ENCODE data around the gene CNFN. TPM values are rescaled to one million over a fixed set of nuclear protein-coding genes. Genes with fewer than 3 reads are reported as not detected.

CNFN gene
- total and polyA plus RNA-seq, 7 donors, result 6.1 to 21.0 (median 9.7) TPM; not detected in 4

- intact Hi-C loops (cut with DNase I), result no loop called here
- 87 to 92% methylated on average over 17 of the region's 17 CpGs for WGBS, 2 donors
- peaks cover 0 to 18% (median 5%) of the 10 kb centered on the region in 4 donors for H3K4me1 ChIP-seq
- no peak overlapping the region for H3K4me3 ChIP-seq
- TF ChIP-seq POLR2AphosphoS5 (IDR thresholded peaks at IDR 0.05) (no peak), POLR2A (IDR thresholded peaks at IDR 0.05) (no peak), EP300 (IDR thresholded peaks at IDR 0.05) (no peak), CTCF (IDR thresholded peaks at IDR 0.05) (no peak)
- no peak overlapping the region for H3K27ac ChIP-seq
- no peak for DNase-seq
- peaks cover 0 to 44% (median 19%) of the 10 kb centered on the region in 4 donors for H3K36me3 ChIP-seq
- H3K27me3 ChIP-seq, result no peaks in the 10 kb centered on the region
- no peaks in the 10 kb centered on the region for H3K9me3 ChIP-seq
Measured at GRCh38 chr19:42363614-42364346, 26.3 kb downstream of the CNFN start.

DNA sequence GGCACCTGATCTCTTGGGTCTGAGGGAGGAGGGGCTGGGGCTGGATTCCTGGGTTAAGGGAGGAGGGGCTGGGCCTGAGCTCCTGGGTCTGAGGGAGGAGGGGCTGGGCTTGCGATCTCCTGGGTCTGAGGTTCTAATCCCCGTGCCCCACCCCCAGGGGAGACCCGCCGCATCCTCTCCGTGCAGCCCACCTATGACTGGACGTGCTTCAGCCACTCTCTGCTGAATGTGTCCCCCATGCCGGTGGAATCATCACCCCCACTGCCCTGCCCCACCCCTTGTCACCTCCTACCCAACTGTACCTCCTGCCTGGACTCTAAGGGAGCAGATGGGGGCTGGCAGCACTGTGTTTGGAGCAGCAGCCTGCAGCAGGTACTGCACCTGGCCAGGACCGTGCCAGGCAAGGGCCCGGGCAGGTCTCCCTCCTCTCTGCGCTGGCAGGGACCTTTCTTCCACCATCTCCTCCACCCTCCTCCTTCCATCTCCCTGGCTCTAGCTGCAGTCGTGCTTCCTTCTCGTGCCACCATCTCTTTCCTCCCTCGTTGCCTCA, 27.1 kb downstream of the CNFN start:
- no peaks in the 10 kb centered on the region for H3K27me3 ChIP-seq
- intact Hi-C loops (cut with DNase I), result no loop called here
- H3K4me3 ChIP-seq, result no peak overlapping the region
- no peak overlapping the region for H3K27ac ChIP-seq
- H3K36me3 ChIP-seq, result peaks cover 0 to 48% (median 19%) of the 10 kb centered on the region in 4 donors
- H3K9me3 ChIP-seq, result no peaks in the 10 kb centered on the region
- WGBS, 2 donors, result 95 to 96% methylated on average over 13 of the region's 13 CpGs
- TF ChIP-seq POLR2A (IDR thresholded peaks at IDR 0.05) (no peak), POLR2AphosphoS5 (IDR thresholded peaks at IDR 0.05) (no peak), EP300 (IDR thresholded peaks at IDR 0.05) (no peak), CTCF (IDR thresholded peaks at IDR 0.05) (no peak)
- H3K4me1 ChIP-seq, result peaks cover 0 to 18% (median 5%) of the 10 kb centered on the region in 4 donors
- DNase-seq, result no peak

DNA sequence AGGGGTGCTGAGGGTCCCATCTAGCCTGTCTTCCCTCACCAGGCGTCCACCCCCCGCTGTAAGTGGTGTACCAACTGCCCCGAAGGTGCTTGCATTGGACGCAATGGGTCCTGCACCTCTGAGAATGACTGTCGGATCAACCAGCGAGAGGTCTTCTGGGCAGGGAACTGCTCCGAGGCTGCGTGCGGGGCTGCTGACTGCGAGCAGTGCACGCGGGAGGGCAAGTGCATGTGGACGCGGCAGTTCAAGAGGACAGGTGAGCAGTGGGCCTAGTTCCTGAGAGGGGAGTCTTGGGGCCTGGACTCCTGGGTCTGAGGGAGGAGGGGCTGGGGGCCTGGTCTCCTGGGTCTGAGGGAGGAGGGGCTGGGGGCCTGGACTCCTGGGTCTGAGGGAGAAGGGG, 27.8 kb downstream of the CNFN start:
- DNase-seq, result no peak
- Histone ChIP-seq H3K9me3 (no peaks in the 10 kb centered on the region), H3K27me3 (no peaks in the 10 kb centered on the region), H3K27ac (no peak overlapping the region), H3K36me3 (peaks cover 2 to 55% (median 22%) of the 10 kb centered on the region in 4 donors), H3K4me3 (no peak overlapping the region), H3K4me1 (peaks cover 0 to 18% (median 5%) of the 10 kb centered on the region in 4 donors)
- no peak for TF ChIP-seq POLR2AphosphoS5 (IDR thresholded peaks at IDR 0.05)
- intact Hi-C loops (cut with DNase I), result no loop called here
- 97% methylated on average over 14 of the region's 14 CpGs for WGBS, 2 donors

- H3K27me3 ChIP-seq, result no peaks in the 10 kb centered on the region
- DNase-seq, result no peak
- H3K36me3 ChIP-seq, result peaks cover 11 to 63% (median 29%) of the 10 kb centered on the region in 4 donors
- H3K9me3 ChIP-seq, result no peaks in the 10 kb centered on the region
- peaks cover 0 to 14% (median under 1%) of the 10 kb centered on the region in 4 donors for H3K4me1 ChIP-seq
- WGBS, 2 donors, result 94 to 96% methylated on average over 7 of the region's 7 CpGs
- intact Hi-C loops (cut with DNase I), result no loop called here
- TF ChIP-seq EP300 (IDR thresholded peaks at IDR 0.05), result no peak
- H3K4me3 ChIP-seq, result no peak overlapping the region
- no peak overlapping the region for H3K27ac ChIP-seq
Measured at GRCh38 chr19:42361545-42361910, 28.6 kb downstream of the CNFN start.

GRCh38 chr19:42360787-42361544, 29.1 kb downstream of the CNFN start:
- DNase-seq, result no peak
- no peak overlapping the region for H3K4me3 ChIP-seq
- TF ChIP-seq POLR2AphosphoS5 (IDR thresholded peaks at IDR 0.05) (no peak), CTCF (IDR thresholded peaks at IDR 0.05) (no peak), POLR2A (IDR thresholded peaks at IDR 0.05) (no peak), EP300 (IDR thresholded peaks at IDR 0.05) (no peak)
- no peak overlapping the region for H3K27ac ChIP-seq
- peaks cover 0 to 10% (median 0%) of the 10 kb centered on the region in 4 donors for H3K4me1 ChIP-seq
- intact Hi-C loops (cut with DNase I), result no loop called here
- H3K9me3 ChIP-seq, result no peaks in the 10 kb centered on the region
- peaks cover 16 to 68% (median 34%) of the 10 kb centered on the region in 4 donors for H3K36me3 ChIP-seq
- WGBS, 2 donors, result 92% methylated on average over 16 of the region's 16 CpGs
- no peaks in the 10 kb centered on the region for H3K27me3 ChIP-seq
